ENCODE results near the gene IFT88.
"Not testable (repeated sequence)": the region's sequence is repeated elsewhere in the genome, so short reads cannot be mapped to it uniquely, and the experiment has no call there.

Gene IFT88

GRCh38 chr13:20679879-20680278 is 112.9 kb downstream of the IFT88 start:
- no peak overlapping the region for H3K27ac ChIP-seq
- no peak overlapping the region for H3K4me3 ChIP-seq (ENCODE audit: low read depth in 1 of 2, low read length in 1 of 2)
- no peak for TF ChIP-seq CTCF (IDR thresholded peaks at IDR 0.05)
- H3K36me3 ChIP-seq: no peaks in the 10 kb centered on the region
- H3K9me3 ChIP-seq: no peaks in the 10 kb centered on the region
- H3K27me3 ChIP-seq: no peaks in the 10 kb centered on the region
- H3K4me1 ChIP-seq (ENCODE audit: control insufficient read depth in 1 of 2, insufficient read depth in 1 of 2, low read depth in 1 of 2, low read length in 1 of 2): no peaks in the 10 kb centered on the region

- Histone ChIP-seq H3K27me3 (no peaks in the 10 kb centered on the region), H3K4me1 (ENCODE audit: control insufficient read depth in 1 of 2, insufficient read depth in 1 of 2, low read depth in 1 of 2, low read length in 1 of 2) (no peaks in the 10 kb centered on the region), H3K4me3 (ENCODE audit: low read depth in 1 of 2, low read length in 1 of 2) (no peak overlapping the region), H3K9me3 (no peaks in the 10 kb centered on the region), H3K36me3 (no peaks in the 10 kb centered on the region), H3K27ac (no peak overlapping the region)
- TF ChIP-seq CTCF (IDR thresholded peaks at IDR 0.05): no peak
Observed at GRCh38 chr13:20680416-20681080, 113.6 kb downstream of the IFT88 start.

GRCh38 chr13:20681481-20681880 is 114.5 kb downstream of the IFT88 start:
- H3K27me3 ChIP-seq; H3K36me3 ChIP-seq; H3K4me3 ChIP-seq (ENCODE audit: low read depth in 1 of 2, low read length in 1 of 2); H3K9me3 ChIP-seq; H3K4me1 ChIP-seq (ENCODE audit: control insufficient read depth in 1 of 2, insufficient read depth in 1 of 2, low read depth in 1 of 2, low read length in 1 of 2); H3K27ac ChIP-seq: not testable (repeated sequence)

GRCh38 chr13:20682061-20682460 is 115.1 kb downstream of the IFT88 start:
- Histone ChIP-seq H3K4me1 (ENCODE audit: control insufficient read depth in 1 of 2, insufficient read depth in 1 of 2, low read depth in 1 of 2, low read length in 1 of 2) (no peaks in the 10 kb centered on the region), H3K9me3 (no peaks in the 10 kb centered on the region), H3K27ac (no peak overlapping the region), H3K36me3 (no peaks in the 10 kb centered on the region), H3K27me3 (no peaks in the 10 kb centered on the region), H3K4me3 (ENCODE audit: low read depth in 1 of 2, low read length in 1 of 2) (no peak overlapping the region)
- no peak for TF ChIP-seq CTCF (IDR thresholded peaks at IDR 0.05)

- H3K4me1 ChIP-seq (ENCODE audit: control insufficient read depth in 1 of 2, insufficient read depth in 1 of 2, low read depth in 1 of 2, low read length in 1 of 2): no peaks in the 10 kb centered on the region
- no peak for TF ChIP-seq CTCF (IDR thresholded peaks at IDR 0.05)
- no peak overlapping the region for H3K4me3 ChIP-seq (ENCODE audit: low read depth in 1 of 2, low read length in 1 of 2)
- no peaks in the 10 kb centered on the region for H3K9me3 ChIP-seq
- no peaks in the 10 kb centered on the region for H3K27me3 ChIP-seq
- no peak overlapping the region for H3K27ac ChIP-seq
- H3K36me3 ChIP-seq: no peaks in the 10 kb centered on the region
Observed at GRCh38 chr13:20684041-20684440, 117.1 kb downstream of the IFT88 start.

GRCh38 chr13:20684546-20684945 is 117.6 kb downstream of the IFT88 start:
- Histone ChIP-seq H3K27me3 (no peaks in the 10 kb centered on the region), H3K4me1 (ENCODE audit: control insufficient read depth in 1 of 2, insufficient read depth in 1 of 2, low read depth in 1 of 2, low read length in 1 of 2) (no peaks in the 10 kb centered on the region), H3K36me3 (no peaks in the 10 kb centered on the region), H3K27ac (no peak overlapping the region), H3K9me3 (no peaks in the 10 kb centered on the region), H3K4me3 (ENCODE audit: low read depth in 1 of 2, low read length in 1 of 2) (no peak overlapping the region)
- TF ChIP-seq CTCF (IDR thresholded peaks at IDR 0.05): no peak
